ENCODE data around the gene ADAT3. TPM values are rescaled to one million over a fixed set of nuclear protein-coding genes. Genes with fewer than 3 reads are reported as not detected.

The ADAT3 gene
- total and polyA plus RNA-seq, 2 donors (not counting 1 experiment from before 2014, with no cell fraction given) = 5.3 to 13.4 TPM

Other genes with a start within 250 kb of the ADAT3 start
- gene ONECUT3, start 151.9 kb upstream of the ADAT3 start, total RNA-seq = not detected in 2 replicates
- gene ONECUT3, start 151.9 kb upstream of the ADAT3 start, polyA plus RNA-seq = not detected in 2 replicates
- 3.7 and 5.1 TPM in 2 replicates for gene ATP8B3, start 93.1 kb upstream of the ADAT3 start, total RNA-seq
- 0.89 and 1.4 TPM in 2 replicates for gene ATP8B3, start 93.1 kb upstream of the ADAT3 start, polyA plus RNA-seq
- 72.4 and 72.6 TPM in 2 replicates for gene REXO1, start 56.9 kb upstream of the ADAT3 start, total RNA-seq
- 108 and 898 TPM in 2 replicates for gene REXO1, start 56.9 kb upstream of the ADAT3 start, polyA plus RNA-seq
- 29.7 and 35.8 TPM in 2 replicates for gene KLF16, start 41.8 kb upstream of the ADAT3 start, total RNA-seq
- gene KLF16, start 41.8 kb upstream of the ADAT3 start, polyA plus RNA-seq = 43.5 and 49.0 TPM in 2 replicates
- gene ABHD17A, start 19.9 kb upstream of the ADAT3 start, total RNA-seq = 58.1 and 63.1 TPM in 2 replicates
- 127 and 134 TPM in 2 replicates for gene ABHD17A, start 19.9 kb upstream of the ADAT3 start, polyA plus RNA-seq
- gene SCAMP4, start within 50 bp of the ADAT3 start, total RNA-seq = 60.0 and 62.9 TPM in 2 replicates
- gene SCAMP4, start within 50 bp of the ADAT3 start, polyA plus RNA-seq = 47.9 and 51.0 TPM in 2 replicates
- gene CSNK1G2, start 35.8 kb downstream of the ADAT3 start, total RNA-seq = 153 and 154 TPM in 2 replicates
- gene CSNK1G2, start 35.8 kb downstream of the ADAT3 start, polyA plus RNA-seq = 288 and 304 TPM in 2 replicates
- gene BTBD2, start 110.3 kb downstream of the ADAT3 start, total RNA-seq = 75.2 and 86.2 TPM in 2 replicates
- 85.6 and 86.4 TPM in 2 replicates for gene BTBD2, start 110.3 kb downstream of the ADAT3 start, polyA plus RNA-seq
- gene MKNK2, start 145.8 kb downstream of the ADAT3 start, total RNA-seq = 777 and 813 TPM in 2 replicates
- 440 and 1,053 TPM in 2 replicates for gene MKNK2, start 145.8 kb downstream of the ADAT3 start, polyA plus RNA-seq
- 228 and 235 TPM in 2 replicates for gene MOB3A, start 190.9 kb downstream of the ADAT3 start, total RNA-seq
- 186 and 190 TPM in 2 replicates for gene MOB3A, start 190.9 kb downstream of the ADAT3 start, polyA plus RNA-seq
- gene IZUMO4, start 191.5 kb downstream of the ADAT3 start, total RNA-seq = 80.8 and 93.9 TPM in 2 replicates
- 34.8 and 45.9 TPM in 2 replicates for gene IZUMO4, start 191.5 kb downstream of the ADAT3 start, polyA plus RNA-seq
- 96.4 and 108 TPM in 2 replicates for gene AP3D1, start 246.2 kb downstream of the ADAT3 start, total RNA-seq
- gene AP3D1, start 246.2 kb downstream of the ADAT3 start, polyA plus RNA-seq = 109 and 114 TPM in 2 replicates